ENCODE measurements around the gene CTXND2. TPM values are rescaled to one million over a fixed set of nuclear protein-coding genes. Genes with fewer than 3 reads are reported as not detected.
A peak's percentile ranks its signal among the peaks of the same experiment; 100 is the strongest.
"Not testable (repeated sequence)": the region's sequence is repeated elsewhere in the genome, so short reads cannot be mapped to it uniquely, and the experiment has no call there.

Gene CTXND2
- total RNA-seq, 1 experiment from 2014 or later: not detected

DNA sequence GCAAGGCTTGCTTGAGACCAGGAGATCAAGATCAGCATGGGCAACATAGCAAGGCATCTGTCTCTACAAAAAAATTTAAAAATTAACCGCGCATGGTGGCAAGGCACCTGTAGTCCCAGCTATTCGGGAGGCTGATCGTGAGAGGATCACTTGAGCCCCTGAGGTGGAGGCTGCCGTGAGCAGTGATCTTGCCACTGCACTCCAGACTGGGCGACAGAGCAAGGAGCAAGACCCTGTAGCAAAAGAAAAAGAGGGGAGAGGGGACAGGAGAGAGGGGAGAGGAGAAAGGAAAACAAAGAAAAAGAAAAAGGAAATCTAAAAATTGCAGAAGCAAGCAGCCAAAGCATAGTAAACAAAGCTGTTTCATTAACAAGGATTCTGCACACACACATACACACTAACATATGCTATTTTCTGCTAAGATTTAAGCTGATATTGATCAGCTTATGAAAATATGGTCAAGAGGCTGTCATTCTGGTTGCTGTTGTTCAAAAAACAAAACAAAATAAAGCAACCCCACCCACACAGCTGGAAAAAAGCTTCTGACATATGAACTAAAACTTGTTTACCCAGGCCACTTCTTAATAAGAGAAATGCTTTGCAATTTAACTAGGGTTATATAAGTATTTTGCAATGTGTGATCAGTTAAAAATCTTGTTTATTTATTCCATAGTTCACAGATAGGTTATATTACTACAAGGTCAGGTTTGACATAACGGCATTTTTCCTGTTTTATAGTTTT lies 12.3 kb upstream of the CTXND2 start:
- no peaks in the 10 kb centered on the region for H3K9me3 ChIP-seq (replicated peaks)
- H3K4me1 ChIP-seq (replicated peaks): peaks cover 12% of the 10 kb centered on the region; the same call in 1 of the 2 replicates
- no peak for DNase-seq (ENCODE audit: low read depth in 1 of 2, low spot score in 2 of 2)
- no peak overlapping the region for H3K27ac ChIP-seq
- peaks cover 4% of the 10 kb centered on the region; the same call in 1 of the 2 replicates for H3K36me3 ChIP-seq
- H3K4me3 ChIP-seq: no peak overlapping the region
- H3K27me3 ChIP-seq (replicated peaks): no peaks in the 10 kb centered on the region

DNA sequence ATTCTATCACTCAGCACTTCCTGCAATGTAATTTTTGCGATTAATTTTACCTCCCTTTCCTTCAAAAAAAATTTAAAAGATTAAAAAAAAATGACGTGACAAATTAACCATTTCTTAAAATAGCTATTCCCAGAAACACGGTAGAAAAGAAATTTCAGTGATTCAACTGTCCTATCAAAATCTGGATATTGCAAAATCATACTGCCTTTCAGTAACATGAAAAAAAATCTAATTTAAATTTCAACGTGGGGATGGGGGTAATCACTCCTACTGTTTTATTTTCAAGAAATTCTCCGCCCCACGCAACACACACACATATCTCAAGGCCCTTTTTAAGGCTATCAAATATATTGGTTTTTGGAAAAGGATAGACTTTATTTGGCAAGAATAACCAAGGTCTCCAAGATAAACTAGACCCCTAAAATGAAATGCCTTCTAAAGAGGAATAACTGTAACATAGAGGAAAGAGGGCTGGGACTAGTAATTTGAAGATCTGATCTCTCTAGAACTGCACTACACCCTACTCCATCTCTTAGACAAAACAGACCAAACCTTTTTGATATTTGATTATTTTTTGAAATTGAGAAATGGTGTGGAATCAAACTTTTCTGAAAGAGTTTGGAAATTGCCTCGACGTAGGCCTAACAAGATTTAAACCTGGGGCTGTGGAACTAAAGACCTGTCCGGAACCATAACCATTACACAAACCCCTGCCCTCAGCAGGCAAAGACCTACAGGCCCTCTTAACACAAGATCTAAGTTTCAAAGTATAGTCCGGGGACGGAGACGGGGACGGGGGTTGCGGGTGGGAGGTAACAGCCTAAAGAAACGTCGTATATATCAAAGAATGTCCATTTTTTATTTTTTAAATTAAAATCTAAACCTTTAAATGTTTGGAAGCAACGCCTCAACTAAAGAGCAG lies 11.5 kb upstream of the CTXND2 start:
- Histone ChIP-seq H3K27ac (peak overlapping the region; percentile 39), H3K27me3 (replicated peaks) (no peaks in the 10 kb centered on the region), H3K4me1 (replicated peaks) (peaks cover 12% of the 10 kb centered on the region; the same call in 1 of the 2 replicates), H3K9me3 (replicated peaks) (no peaks in the 10 kb centered on the region), H3K4me3 (peak overlapping the region; percentile 51), H3K36me3 (peaks cover 4% of the 10 kb centered on the region; the same call in 1 of the 2 replicates)
- DNase-seq (ENCODE audit: low read depth in 1 of 2, low spot score in 2 of 2): no peak

DNA sequence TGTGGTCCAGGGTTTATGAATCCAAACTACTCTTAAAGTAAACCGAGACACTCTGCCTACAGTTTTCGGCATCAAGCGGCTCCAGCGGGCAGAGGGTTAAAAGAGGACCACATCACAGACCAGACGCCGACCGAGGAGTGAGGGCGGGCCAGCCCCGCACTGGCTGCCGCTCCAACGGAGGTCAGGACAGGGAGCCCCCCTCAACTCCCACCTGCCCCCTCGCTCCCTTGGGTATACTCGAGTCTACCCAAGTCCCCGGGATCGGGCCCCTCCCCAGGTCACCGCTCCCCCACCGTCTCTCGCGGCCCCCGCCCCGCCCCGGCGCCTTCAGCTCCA lies 10.8 kb upstream of the CTXND2 start:
- DNase-seq (ENCODE audit: low read depth in 1 of 2, low spot score in 2 of 2): peak in 1 of 2 experiments; percentile 44

DNA sequence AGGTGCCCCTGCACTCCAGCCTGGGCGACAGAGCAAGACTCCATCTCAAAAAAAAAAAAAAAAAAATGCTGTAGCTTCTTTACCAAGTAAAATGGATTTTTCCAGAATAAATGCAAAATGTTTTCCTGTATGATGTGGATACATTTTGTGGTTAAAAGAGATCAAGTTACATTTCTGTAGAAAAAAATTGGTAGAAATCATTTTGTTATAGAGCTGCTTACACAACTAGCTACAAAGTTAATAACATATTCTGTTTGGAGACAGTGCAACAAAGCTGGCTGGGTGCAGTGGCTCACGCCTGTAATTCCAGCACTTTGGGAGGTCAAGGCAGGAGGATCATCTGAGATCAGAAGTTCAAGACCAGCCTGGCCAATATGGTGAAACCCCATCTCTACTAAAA lies 8.0 kb upstream of the CTXND2 start:
- not testable (repeated sequence) for H3K27me3 ChIP-seq (replicated peaks); H3K4me3 ChIP-seq; H3K9me3 ChIP-seq (replicated peaks); H3K36me3 ChIP-seq; DNase-seq (ENCODE audit: low read depth in 1 of 2, low spot score in 2 of 2); H3K27ac ChIP-seq
- H3K4me1 ChIP-seq (replicated peaks): peaks cover 12% of the 10 kb centered on the region; the same call in 1 of the 2 replicates

More for the DNA sequence above, 10.8 kb upstream of the CTXND2 start:
- peak overlapping the region; percentile 39 for H3K27ac ChIP-seq
- H3K4me3 ChIP-seq: peak overlapping the region; percentile 51
- no peaks in the 10 kb centered on the region for H3K27me3 ChIP-seq (replicated peaks)
- H3K9me3 ChIP-seq (replicated peaks): no peaks in the 10 kb centered on the region
- peaks cover 4% of the 10 kb centered on the region; the same call in 1 of the 2 replicates for H3K36me3 ChIP-seq
- peaks cover 12% of the 10 kb centered on the region; the same call in 1 of the 2 replicates for H3K4me1 ChIP-seq (replicated peaks)

GRCh38 chr1:150881331-150882070 lies 5.4 kb upstream of the CTXND2 start:
- Histone ChIP-seq H3K27ac (no peak overlapping the region), H3K27me3 (replicated peaks) (peaks cover 5% of the 10 kb centered on the region), H3K9me3 (replicated peaks) (no peaks in the 10 kb centered on the region), H3K36me3 (no peaks in the 10 kb centered on the region), H3K4me3 (no peak overlapping the region), H3K4me1 (replicated peaks) (0 out of 2 replicates have a peak, but pooled peaks cover 5% of the 10 kb centered on the region)
- no peak for DNase-seq (ENCODE audit: low read depth in 1 of 2, low spot score in 2 of 2)

- H3K4me1 ChIP-seq (replicated peaks); DNase-seq (ENCODE audit: low read depth in 1 of 2, low spot score in 2 of 2); H3K27me3 ChIP-seq (replicated peaks); H3K36me3 ChIP-seq; H3K9me3 ChIP-seq (replicated peaks); H3K27ac ChIP-seq; H3K4me3 ChIP-seq: not testable (repeated sequence)
Observed at GRCh38 chr1:150883121-150883520, 3.8 kb upstream of the CTXND2 start.

- no peaks in the 10 kb centered on the region for H3K4me1 ChIP-seq (replicated peaks)
- no peak overlapping the region for H3K27ac ChIP-seq
- no peak for DNase-seq (ENCODE audit: low read depth in 1 of 2, low spot score in 2 of 2)
- no peak overlapping the region for H3K4me3 ChIP-seq
- H3K9me3 ChIP-seq (replicated peaks): no peaks in the 10 kb centered on the region
- H3K36me3 ChIP-seq: no peaks in the 10 kb centered on the region
- H3K27me3 ChIP-seq (replicated peaks): peaks cover 3% of the 10 kb centered on the region; the same call in 1 of the 2 replicates
Observed at GRCh38 chr1:150888727-150889126, 1.8 kb downstream of the CTXND2 start.

GRCh38 chr1:150890033-150890416 lies 3.1 kb downstream of the CTXND2 start:
- Histone ChIP-seq H3K4me1 (replicated peaks) (no peaks in the 10 kb centered on the region), H3K27me3 (replicated peaks) (peaks cover 3% of the 10 kb centered on the region; the same call in 1 of the 2 replicates), H3K4me3 (no peak overlapping the region), H3K27ac (no peak overlapping the region), H3K36me3 (no peaks in the 10 kb centered on the region), H3K9me3 (replicated peaks) (no peaks in the 10 kb centered on the region)
- no peak for DNase-seq (ENCODE audit: low read depth in 1 of 2, low spot score in 2 of 2)

DNA sequence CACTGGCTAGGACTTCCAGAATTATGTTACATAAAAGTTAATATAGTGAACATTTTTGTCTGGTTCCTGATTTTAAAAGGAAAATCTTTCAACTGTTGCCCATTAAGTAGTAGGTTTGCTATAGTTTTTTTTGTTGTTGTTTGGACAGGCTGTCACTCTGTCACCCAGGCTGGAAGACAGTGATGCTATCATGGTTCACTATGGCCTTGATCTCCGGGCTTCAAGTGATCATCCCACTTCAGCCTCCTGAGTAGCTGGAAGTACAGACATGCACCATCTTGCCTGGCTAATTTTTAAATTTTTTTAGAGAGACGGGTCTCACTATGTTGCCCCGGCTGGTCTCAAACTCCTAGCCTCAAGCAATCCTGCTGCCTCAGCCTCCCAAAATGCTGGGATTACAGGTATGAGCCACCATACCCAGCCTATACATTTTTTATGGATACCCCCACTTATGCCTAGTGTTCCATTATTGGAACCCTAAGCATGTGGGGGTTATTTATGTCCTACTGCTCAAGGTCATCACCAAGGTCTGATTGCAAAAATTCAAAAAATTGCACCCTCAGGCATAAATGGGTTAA lies 6.5 kb downstream of the CTXND2 start:
- Histone ChIP-seq H3K4me1 (replicated peaks) (no peaks in the 10 kb centered on the region), H3K27me3 (replicated peaks) (no peaks in the 10 kb centered on the region; the same call in 1 of the 2 replicates), H3K36me3 (no peaks in the 10 kb centered on the region), H3K9me3 (replicated peaks) (no peaks in the 10 kb centered on the region), H3K4me3 (no peak overlapping the region), H3K27ac (no peak overlapping the region)
- no peak for DNase-seq (ENCODE audit: low read depth in 1 of 2, low spot score in 2 of 2)

DNA sequence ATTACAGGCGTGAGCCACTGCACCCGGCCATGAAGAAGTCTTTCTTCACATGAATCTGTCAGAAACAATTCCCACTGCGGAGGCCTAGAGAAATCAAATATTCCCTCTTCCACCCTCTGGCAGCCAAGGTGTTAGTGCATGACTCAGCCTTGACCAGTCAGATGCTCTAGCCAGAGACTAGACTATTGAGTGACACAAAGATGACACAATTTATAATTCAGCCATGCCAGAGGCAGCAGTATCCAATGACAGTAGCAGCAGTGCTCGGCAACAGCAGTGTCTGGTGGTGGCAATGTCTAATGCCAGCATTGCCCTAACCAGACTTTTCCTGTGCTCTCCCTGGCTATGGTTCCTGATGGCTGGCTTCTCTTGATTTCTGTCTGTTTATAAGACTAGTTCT lies 8.7 kb downstream of the CTXND2 start:
- Histone ChIP-seq H3K27ac (no peak overlapping the region), H3K4me1 (replicated peaks) (no peaks in the 10 kb centered on the region), H3K27me3 (replicated peaks) (no peaks in the 10 kb centered on the region), H3K4me3 (no peak overlapping the region), H3K36me3 (no peaks in the 10 kb centered on the region), H3K9me3 (replicated peaks) (no peaks in the 10 kb centered on the region)
- peak in 1 of 2 experiments; percentile 6 for DNase-seq (ENCODE audit: low read depth in 1 of 2, low spot score in 2 of 2)

DNA sequence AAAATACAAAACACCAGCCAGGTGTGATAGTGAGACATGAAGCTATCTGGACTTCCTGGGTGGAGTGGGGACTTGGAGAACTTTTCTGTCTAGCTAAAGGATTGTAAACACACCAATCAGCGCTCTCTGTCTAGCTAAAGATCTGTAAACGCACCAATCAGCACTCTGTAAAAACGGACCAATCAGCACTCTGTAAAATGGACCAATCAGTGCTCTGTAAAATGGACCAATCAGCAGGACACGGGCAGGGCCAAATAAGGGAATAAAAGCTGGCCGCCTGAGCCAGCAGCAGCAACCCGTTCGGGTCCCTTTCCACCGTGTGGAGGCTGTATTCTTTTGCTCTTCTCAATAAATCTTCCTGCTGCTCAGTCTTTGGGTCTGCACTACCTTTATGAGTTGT lies 12.9 kb downstream of the CTXND2 start:
- not testable (repeated sequence) for H3K4me1 ChIP-seq (replicated peaks); H3K27ac ChIP-seq; H3K9me3 ChIP-seq (replicated peaks); DNase-seq (ENCODE audit: low read depth in 1 of 2, low spot score in 2 of 2); H3K27me3 ChIP-seq (replicated peaks); H3K4me3 ChIP-seq; H3K36me3 ChIP-seq

GRCh38 chr1:150902346-150902745 lies 15.4 kb downstream of the CTXND2 start:
- Histone ChIP-seq H3K27me3 (replicated peaks) (no peaks in the 10 kb centered on the region), H3K27ac (no peak overlapping the region), H3K4me1 (replicated peaks) (no peaks in the 10 kb centered on the region), H3K4me3 (no peak overlapping the region), H3K9me3 (replicated peaks) (no peaks in the 10 kb centered on the region), H3K36me3 (no peaks in the 10 kb centered on the region)
- no peak for DNase-seq (ENCODE audit: low read depth in 1 of 2, low spot score in 2 of 2)

DNA sequence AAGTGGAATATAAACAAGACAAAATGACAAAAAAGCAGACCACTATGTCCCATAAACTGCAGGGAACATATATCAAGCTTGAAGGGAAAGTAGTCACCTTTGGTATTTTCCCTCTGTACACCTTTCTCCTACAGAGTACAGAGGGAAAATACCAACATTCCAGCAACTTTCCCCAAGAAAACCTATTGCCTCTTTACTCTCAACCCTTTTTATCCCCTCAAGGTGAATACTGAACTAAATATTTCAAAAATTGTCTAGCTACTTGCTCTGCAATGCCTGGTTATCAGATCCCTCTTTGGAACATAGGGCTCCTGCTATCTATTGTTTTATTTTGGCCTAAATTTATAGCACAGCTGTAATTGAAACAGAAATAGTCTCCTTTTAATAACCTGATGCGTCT lies 15.8 kb downstream of the CTXND2 start:
- H3K27me3 ChIP-seq (replicated peaks): no peaks in the 10 kb centered on the region
- H3K9me3 ChIP-seq (replicated peaks): no peaks in the 10 kb centered on the region
- DNase-seq (ENCODE audit: low read depth in 1 of 2, low spot score in 2 of 2): no peak
- H3K27ac ChIP-seq: no peak overlapping the region
- H3K4me1 ChIP-seq (replicated peaks): no peaks in the 10 kb centered on the region
- H3K4me3 ChIP-seq: no peak overlapping the region
- no peaks in the 10 kb centered on the region for H3K36me3 ChIP-seq
